Measurements from ENCODE around the gene PXMP2. TPM values are rescaled to one million over a fixed set of nuclear protein-coding genes. Genes with fewer than 3 reads are reported as not detected.

PXMP2 gene
- 17.1 and 18.2 TPM in 2 replicates for polyA plus RNA-seq (2013)

- H3K79me2 ChIP-seq (ENCODE audit: control insufficient read depth, insufficient read depth, low read length, poor library complexity), result peaks cover 18% of the 10 kb centered on the region
- peak within 1 kb of the TSS; percentile 98 for H4K12ac ChIP-seq (ENCODE audit: low read depth, low read length)
- peak within 1 kb of the TSS; percentile 96 for H3K18ac ChIP-seq (ENCODE audit: low read length)
- peak within 1 kb of the TSS; percentile 86 for H2BK5ac ChIP-seq (ENCODE audit: low read depth, low read length, poor library complexity)
- H2BK12ac ChIP-seq (ENCODE audit: low read length), result peak within 1 kb of the TSS; percentile 80
- peak within 1 kb of the TSS; percentile 90 for H3K14ac ChIP-seq (ENCODE audit: low read length)
- peak within 1 kb of the TSS; percentile 92 for H2AFZ ChIP-seq (ENCODE audit: insufficient read depth, low read length, poor library complexity)
- peak within 1 kb of the TSS; percentile 84 for H3K4me3 ChIP-seq (ENCODE audit: low read depth, low read length)
- H3K9me3 ChIP-seq (ENCODE audit: insufficient read depth, low read depth, low read length), result no peaks in the 10 kb centered on the region
- H2BK120ac ChIP-seq (ENCODE audit: insufficient read depth, low read length, poor library complexity), result peak within 1 kb of the TSS; percentile 94
- DNase-seq, result peak; percentile 88 to 93
- H3K27ac ChIP-seq (ENCODE audit: low read depth, low read length), result peak within 1 kb of the TSS; percentile 54
- H3K4ac ChIP-seq (ENCODE audit: low read depth, low read length), result peak within 1 kb of the TSS; percentile 90
- peak within 1 kb of the TSS; percentile 89 for H4K91ac ChIP-seq (ENCODE audit: low read depth, low read length)
- no peak within 1 kb of the TSS for H2AK5ac ChIP-seq (ENCODE audit: low read length)
- WGBS (ENCODE audit: extremely low coverage, insufficient coverage, insufficient read length), result no CpG with 5 or more reads among the region's 134 CpGs
- H3K79me1 ChIP-seq (ENCODE audit: low read length), result peaks cover 11% of the 10 kb centered on the region
- H3K36me3 ChIP-seq (ENCODE audit: control insufficient read depth in 1 of 2, insufficient read depth in 2 of 2, low read length in 2 of 2), result peaks cover 3 to 6% of the 10 kb centered on the region in 2 experiments
- H3K27me3 ChIP-seq (ENCODE audit: insufficient read depth, low read length), result peaks cover 5% of the 10 kb centered on the region
- H3K23ac ChIP-seq (ENCODE audit: low read length), result no peak within 1 kb of the TSS
- peak within 1 kb of the TSS; percentile 92 for H4K8ac ChIP-seq (ENCODE audit: low read depth, low read length)
- H3K9ac ChIP-seq (ENCODE audit: low read length), result peak within 1 kb of the TSS; percentile 96
- peaks cover 10 to 13% of the 10 kb centered on the region in 2 experiments for H3K4me1 ChIP-seq (ENCODE audit: control insufficient read depth in 1 of 2, insufficient read depth in 2 of 2, low read length in 2 of 2)
- H3K4me2 ChIP-seq (ENCODE audit: low read length), result peak within 1 kb of the TSS; percentile 75
Observed at GRCh38 chr12:132687211-132688164, at the start of gene PXMP2, which contains the start of gene POLE. Gene PXMP2 (plus strand): TSS chr12:132687587. CDS start chr12:132687671, 84 bp downstream. Gene POLE (minus strand): TSS chr12:132687342. CDS start chr12:132687315, 27 bp downstream.

- Histone ChIP-seq H3K9ac (ENCODE audit: low read length) (no peak overlapping the region), H4K91ac (ENCODE audit: low read depth, low read length) (no peak overlapping the region), H4K8ac (ENCODE audit: low read depth, low read length) (no peak overlapping the region), H3K18ac (ENCODE audit: low read length) (no peak overlapping the region), H3K27me3 (ENCODE audit: insufficient read depth, low read length) (no peaks in the 10 kb centered on the region), H3K4me1 (ENCODE audit: control insufficient read depth in 1 of 2, insufficient read depth in 2 of 2, low read length in 2 of 2) (no peaks in the 10 kb centered on the region), H3K4me2 (ENCODE audit: low read length) (no peak overlapping the region), H3K4me3 (ENCODE audit: low read depth, low read length) (peak overlapping the region; percentile 46), H3K27ac (ENCODE audit: low read depth, low read length) (no peak overlapping the region), H3K23ac (ENCODE audit: low read length) (no peak overlapping the region), H2AFZ (ENCODE audit: insufficient read depth, low read length, poor library complexity) (no peak overlapping the region), H3K14ac (ENCODE audit: low read length) (no peak overlapping the region), H3K79me1 (ENCODE audit: low read length) (no peaks in the 10 kb centered on the region), H3K36me3 (ENCODE audit: control insufficient read depth in 1 of 2, insufficient read depth in 2 of 2, low read length in 2 of 2) (peaks cover 75 to 88% of the 10 kb centered on the region in 2 experiments), H2BK5ac (ENCODE audit: low read depth, low read length, poor library complexity) (no peak overlapping the region), H4K12ac (ENCODE audit: low read depth, low read length) (no peak overlapping the region), H3K9me3 (ENCODE audit: insufficient read depth, low read depth, low read length) (no peaks in the 10 kb centered on the region), H2BK12ac (ENCODE audit: low read length) (no peak overlapping the region), H2AK5ac (ENCODE audit: low read length) (no peak overlapping the region), H3K79me2 (ENCODE audit: control insufficient read depth, insufficient read depth, low read length, poor library complexity) (no peaks in the 10 kb centered on the region), H2BK120ac (ENCODE audit: insufficient read depth, low read length, poor library complexity) (no peak overlapping the region), H3K4ac (ENCODE audit: low read depth, low read length) (no peak overlapping the region)
- no CpG with 5 or more reads among the region's 18 CpGs for WGBS (ENCODE audit: extremely low coverage, insufficient coverage, insufficient read length)
- DNase-seq, result no peak
Observed at GRCh38 chr12:132637811-132638210, 49.6 kb upstream of the PXMP2 start.

GRCh38 chr12:132638541-132639408 is 48.6 kb upstream of the PXMP2 start:
- H3K4me1 ChIP-seq (ENCODE audit: control insufficient read depth in 1 of 2, insufficient read depth in 2 of 2, low read length in 2 of 2), result no peaks in the 10 kb centered on the region
- no peak overlapping the region for H2BK12ac ChIP-seq (ENCODE audit: low read length)
- no peaks in the 10 kb centered on the region for H3K9me3 ChIP-seq (ENCODE audit: insufficient read depth, low read depth, low read length)
- WGBS (ENCODE audit: extremely low coverage, insufficient coverage, insufficient read length), result no CpG with 5 or more reads among the region's 25 CpGs
- H2BK120ac ChIP-seq (ENCODE audit: insufficient read depth, low read length, poor library complexity), result no peak overlapping the region
- H4K8ac ChIP-seq (ENCODE audit: low read depth, low read length), result no peak overlapping the region
- no peak overlapping the region for H3K4ac ChIP-seq (ENCODE audit: low read depth, low read length)
- H3K9ac ChIP-seq (ENCODE audit: low read length), result no peak overlapping the region
- no peak overlapping the region for H4K91ac ChIP-seq (ENCODE audit: low read depth, low read length)
- H3K4me2 ChIP-seq (ENCODE audit: low read length), result no peak overlapping the region
- H3K4me3 ChIP-seq (ENCODE audit: low read depth, low read length), result no peak overlapping the region
- no peaks in the 10 kb centered on the region for H3K79me2 ChIP-seq (ENCODE audit: control insufficient read depth, insufficient read depth, low read length, poor library complexity)
- no peak overlapping the region for H3K23ac ChIP-seq (ENCODE audit: low read length)
- no peak overlapping the region for H3K14ac ChIP-seq (ENCODE audit: low read length)
- no peak overlapping the region for H2AK5ac ChIP-seq (ENCODE audit: low read length)
- H3K36me3 ChIP-seq (ENCODE audit: control insufficient read depth in 1 of 2, insufficient read depth in 2 of 2, low read length in 2 of 2), result peaks cover 81 to 91% of the 10 kb centered on the region in 2 experiments
- no peaks in the 10 kb centered on the region for H3K79me1 ChIP-seq (ENCODE audit: low read length)
- no peak overlapping the region for H2AFZ ChIP-seq (ENCODE audit: insufficient read depth, low read length, poor library complexity)
- H4K12ac ChIP-seq (ENCODE audit: low read depth, low read length), result no peak overlapping the region
- H3K27me3 ChIP-seq (ENCODE audit: insufficient read depth, low read length), result no peaks in the 10 kb centered on the region
- H2BK5ac ChIP-seq (ENCODE audit: low read depth, low read length, poor library complexity), result no peak overlapping the region
- H3K18ac ChIP-seq (ENCODE audit: low read length), result no peak overlapping the region
- DNase-seq, result peak; percentile 46 to 67
- H3K27ac ChIP-seq (ENCODE audit: low read depth, low read length), result no peak overlapping the region

- no peak for DNase-seq
- no peaks in the 10 kb centered on the region for H3K9me3 ChIP-seq (ENCODE audit: insufficient read depth, low read depth, low read length)
- H4K12ac ChIP-seq (ENCODE audit: low read depth, low read length), result no peak overlapping the region
- no peak overlapping the region for H3K9ac ChIP-seq (ENCODE audit: low read length)
- H3K79me1 ChIP-seq (ENCODE audit: low read length), result no peaks in the 10 kb centered on the region
- H3K23ac ChIP-seq (ENCODE audit: low read length), result no peak overlapping the region
- WGBS (ENCODE audit: extremely low coverage, insufficient coverage, insufficient read length), result no CpG with 5 or more reads among the region's 12 CpGs
- no peak overlapping the region for H2BK120ac ChIP-seq (ENCODE audit: insufficient read depth, low read length, poor library complexity)
- peaks cover 77 to 82% of the 10 kb centered on the region in 2 experiments for H3K36me3 ChIP-seq (ENCODE audit: control insufficient read depth in 1 of 2, insufficient read depth in 2 of 2, low read length in 2 of 2)
- H3K27me3 ChIP-seq (ENCODE audit: insufficient read depth, low read length), result no peaks in the 10 kb centered on the region
- no peak overlapping the region for H2AK5ac ChIP-seq (ENCODE audit: low read length)
- H4K8ac ChIP-seq (ENCODE audit: low read depth, low read length), result no peak overlapping the region
- no peak overlapping the region for H3K4ac ChIP-seq (ENCODE audit: low read depth, low read length)
- H3K27ac ChIP-seq (ENCODE audit: low read depth, low read length), result no peak overlapping the region
- H2BK12ac ChIP-seq (ENCODE audit: low read length), result no peak overlapping the region
- H3K4me3 ChIP-seq (ENCODE audit: low read depth, low read length), result no peak overlapping the region
- no peak overlapping the region for H2AFZ ChIP-seq (ENCODE audit: insufficient read depth, low read length, poor library complexity)
- no peaks in the 10 kb centered on the region for H3K79me2 ChIP-seq (ENCODE audit: control insufficient read depth, insufficient read depth, low read length, poor library complexity)
- no peak overlapping the region for H4K91ac ChIP-seq (ENCODE audit: low read depth, low read length)
- no peak overlapping the region for H2BK5ac ChIP-seq (ENCODE audit: low read depth, low read length, poor library complexity)
- H3K4me1 ChIP-seq (ENCODE audit: control insufficient read depth in 1 of 2, insufficient read depth in 2 of 2, low read length in 2 of 2), result no peaks in the 10 kb centered on the region
- H3K18ac ChIP-seq (ENCODE audit: low read length), result no peak overlapping the region
- no peak overlapping the region for H3K4me2 ChIP-seq (ENCODE audit: low read length)
- H3K14ac ChIP-seq (ENCODE audit: low read length), result no peak overlapping the region
Observed at GRCh38 chr12:132639956-132640520, 47.3 kb upstream of the PXMP2 start.

Data from trophoblast cell (in vitro differentiated cells and primary cell).